H9 (cell line): ENCODE measurements around the gene EIF4E1B. TPM values are rescaled to one million over a fixed set of nuclear protein-coding genes. Genes with fewer than 3 reads are reported as not detected.

Source experiments
- DNase-seq: peaks from one replicate; pipeline ENCODE4 v3.0.0-alpha.2; 2017
- H2AFZ ChIP-seq: one replicate; pipeline ENCODE4 v1.6.1; 2013; ENCODE audit warnings: mild to moderate bottlenecking, low read length, control low read depth, moderate library complexity
- H2AK5ac ChIP-seq: 2 replicates; pipeline ENCODE4 v1.6.1; 2013; ENCODE audit warnings: low read length, control low read depth, mixed read lengths; ENCODE audit not compliant: insufficient read length
- H2BK120ac ChIP-seq: one replicate; pipeline ENCODE4 v1.6.1; 2013; ENCODE audit warnings: low read depth, mild to moderate bottlenecking, low read length, control low read depth, inconsistent platforms; ENCODE audit not compliant: poor library complexity, severe bottlenecking
- H2BK12ac ChIP-seq: 2 replicates; pipeline ENCODE4 v1.6.1; 2013; ENCODE audit warnings: low read length, control low read depth, mixed read lengths, low read depth; ENCODE audit not compliant: insufficient read length
- H2BK15ac ChIP-seq: 2 replicates; pipeline ENCODE4 v1.6.1; 2013; ENCODE audit warnings: low read depth, low read length, control low read depth
- H2BK20ac ChIP-seq: one replicate; pipeline ENCODE4 v1.6.1; 2013; ENCODE audit warnings: low read depth, mild to moderate bottlenecking, low read length, control low read depth, inconsistent platforms; ENCODE audit not compliant: poor library complexity, severe bottlenecking
- H2BK5ac ChIP-seq: 2 replicates; pipeline ENCODE4 v1.6.1; 2013; ENCODE audit warnings: low read length, control low read depth, mixed read lengths; ENCODE audit not compliant: insufficient read length
- H3K14ac ChIP-seq: 2 replicates; pipeline ENCODE4 v1.6.1; 2013; ENCODE audit warnings: low read length, control low read depth; ENCODE audit not compliant: insufficient read depth
- H3K18ac ChIP-seq: 2 replicates; pipeline ENCODE4 v1.6.1; 2013; ENCODE audit warnings: low read depth, mild to moderate bottlenecking, mixed read lengths, low read length, control low read depth; ENCODE audit not compliant: insufficient read length
- H3K23ac ChIP-seq: 2 replicates; pipeline ENCODE4 v1.6.1; 2013; ENCODE audit warnings: low read length, control low read depth, mixed read lengths, low read depth; ENCODE audit not compliant: insufficient read length
- H3K23me2 ChIP-seq: 2 replicates; pipeline ENCODE4 v1.6.1; 2013; ENCODE audit warnings: low read depth, mild to moderate bottlenecking, mixed read lengths, low read length, control low read depth; ENCODE audit not compliant: insufficient read length, poor library complexity, severe bottlenecking
- H3K27ac ChIP-seq: 2 replicates; pipeline ENCODE4 v1.5.1; 2013; ENCODE audit warnings: low read length, control low read depth, mixed read lengths, low read depth; ENCODE audit not compliant: insufficient read length
- H3K27me3 ChIP-seq: 2 replicates; pipeline ENCODE4 v1.6.1; 2013; ENCODE audit warnings: low read length, control low read depth, inconsistent platforms; ENCODE audit not compliant: insufficient read depth
- H3K4ac ChIP-seq: 2 replicates; pipeline ENCODE4 v1.6.1; 2013; ENCODE audit warnings: low read depth, mild to moderate bottlenecking, control low read depth, inconsistent platforms, low read length, moderate library complexity
- H3K4me1 ChIP-seq: 2 replicates; pipeline ENCODE4 v1.6.1; 2013; ENCODE audit warnings: low read length, control low read depth, inconsistent platforms; ENCODE audit not compliant: insufficient read depth
- H3K4me2 ChIP-seq: 2 replicates; pipeline ENCODE4 v1.6.1; 2013; ENCODE audit warnings: low read length, control low read depth, mixed read lengths; ENCODE audit not compliant: insufficient read length, insufficient read depth
- H3K56ac ChIP-seq: 2 replicates; pipeline ENCODE4 v1.6.1; 2013; ENCODE audit warnings: low read depth, mild to moderate bottlenecking, mixed read lengths, low read length, control low read depth; ENCODE audit not compliant: insufficient read length
- H3K79me1 ChIP-seq: 2 replicates; pipeline ENCODE4 v1.6.1; 2013; ENCODE audit warnings: low read depth, mild to moderate bottlenecking, moderate library complexity, low read length, control low read depth, inconsistent platforms; ENCODE audit not compliant: insufficient read depth, poor library complexity, severe bottlenecking
- H3K79me2 ChIP-seq: 2 replicates; pipeline ENCODE4 v1.6.1; 2013; ENCODE audit warnings: low read length, control low read depth, inconsistent platforms; ENCODE audit not compliant: insufficient read depth
- H3K9ac ChIP-seq: 2 replicates; pipeline ENCODE4 v1.6.1; 2013; ENCODE audit warnings: low read length, control low read depth, mixed read lengths; ENCODE audit not compliant: insufficient read length; ENCODE audit errors: extremely low read depth
- H3K9me3 ChIP-seq: one replicate; pipeline ENCODE4 v1.6.1; 2013; ENCODE audit warnings: low read depth, low read length, inconsistent platforms; ENCODE audit not compliant: control insufficient read depth
- H3T11ph ChIP-seq: one replicate; pipeline ENCODE4 v1.6.1; 2013; ENCODE audit warnings: mild to moderate bottlenecking, low read length, control low read depth, inconsistent platforms
- H4K20me1 ChIP-seq: one replicate; pipeline ENCODE4 v1.6.1; 2013; ENCODE audit not compliant: control insufficient read depth, insufficient read length, insufficient read depth
- H4K5ac ChIP-seq: 2 replicates; pipeline ENCODE4 v1.6.1; 2013; ENCODE audit warnings: low read depth, mild to moderate bottlenecking, mixed read lengths, low read length, control low read depth; ENCODE audit not compliant: insufficient read length
- H4K8ac ChIP-seq: replicated peaks from 2 replicates; pipeline ENCODE4 v1.6.1; 2013; ENCODE audit warnings: low read length, control low read depth, mixed read lengths, low read depth; ENCODE audit not compliant: insufficient read length
- H4K91ac ChIP-seq: 2 replicates; pipeline ENCODE4 v1.6.1; 2013; ENCODE audit warnings: low read depth, mild to moderate bottlenecking, moderate library complexity, mixed read lengths, low read length, control low read depth; ENCODE audit not compliant: insufficient read length
- H3K27ac Mint-ChIP-seq, 3 experiments: 2 replicates in 2 of 3; 3 replicates in 1 of 3; pipeline ENCODE4 v1.8.0; 2020 to 2021; ENCODE audit warnings: mixed read lengths in 3 of 3, mild to moderate bottlenecking in 1 of 3, moderate library complexity in 1 of 3
- H3K27me3 Mint-ChIP-seq: 2 replicates; pipeline ENCODE4 v1.8.0; 2021; ENCODE audit warnings: low read depth, mild to moderate bottlenecking, moderate library complexity, mixed read lengths
- H3K36me3 Mint-ChIP-seq, 3 experiments: 2 replicates in 2 of 3; 3 replicates in 1 of 3; pipeline ENCODE4 v1.8.0; 2020 to 2021; ENCODE audit warnings: low read depth in 3 of 3, mixed read lengths in 3 of 3; ENCODE audit not compliant: insufficient read depth in 1 of 3
- H3K4me1 Mint-ChIP-seq, 2 experiments: 2 replicates each; pipeline ENCODE4 v1.8.0; 2020; ENCODE audit warnings: mixed read lengths in 2 of 2
- H3K4me3 Mint-ChIP-seq, 2 experiments: 2 replicates in 1 of 2; 3 replicates in 1 of 2; pipeline ENCODE4 v1.8.0; 2020 to 2021; ENCODE audit warnings: mild to moderate bottlenecking in 2 of 2, mixed read lengths in 2 of 2, moderate library complexity in 1 of 2
- H3K9me3 Mint-ChIP-seq, 2 experiments: 2 replicates in 1 of 2; 3 replicates in 1 of 2; pipeline ENCODE4 v1.8.0; 2020; ENCODE audit warnings: mild to moderate bottlenecking in 2 of 2, mixed read lengths in 2 of 2, moderate library complexity in 1 of 2
- WGBS: extraction: QIAGEN DNeasy Blood & Tissue Kit; methylation state at CpG from one replicate; pipeline ENCODE4 v1.1.7; 2013; ENCODE audit warnings: missing lambda C conversion rate, low lambda C conversion rate, mixed read lengths; ENCODE audit not compliant: insufficient read length; ENCODE audit errors: extremely low coverage; 5-methylcytosine and 5-hydroxymethylcytosine counted together
- microRNA-seq: library from miRNA; unstranded; fragments of <30 nt; microRNA quantifications from one replicate; pipeline ENCODE4, GENCODE V29; 2020; ENCODE audit warnings: borderline microRNAs expressed
- total RNA-seq: library from RNA; stranded (reverse); gene quantifications from 2 replicates; pipeline ENCODE4 v1.2.1, GENCODE V29; 2021
- TF ChIP-seq, protein P1 (sequence below): fragments of 200-600 bp; sonication (generic); conservative IDR thresholded peaks from 3 replicates; pipeline ENCODE4 v1.8.0; 2021; ENCODE audit warnings: antibody characterized with exemption, mild to moderate bottlenecking

The EIF4E1B gene
- total RNA-seq, 1 experiment from 2014 or later, result 1.3 TPM

DNA sequence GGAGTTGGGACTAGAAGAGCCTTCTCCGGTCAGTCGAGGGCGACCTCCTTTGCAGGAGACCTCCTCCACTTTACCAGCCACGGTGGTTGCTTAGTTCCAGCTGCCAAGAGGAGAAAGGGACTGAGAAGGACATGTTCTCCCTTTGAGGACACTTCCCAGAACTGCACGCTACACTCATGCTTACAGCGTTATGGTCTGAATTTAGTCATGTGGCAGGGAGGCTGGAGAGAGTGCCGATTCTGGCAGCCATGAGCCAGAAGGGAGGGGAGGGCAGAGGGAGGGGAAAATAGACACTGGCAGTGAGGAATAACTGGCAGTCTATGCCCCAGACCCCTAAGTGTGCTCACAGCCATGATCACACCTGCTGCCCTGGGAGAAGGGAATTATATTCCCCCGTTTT lies 64.6 kb downstream of the EIF4E1B start:
- H3K27me3 ChIP-seq, result no peaks in the 10 kb centered on the region
- H3K14ac ChIP-seq, result no peak overlapping the region
- no peaks in the 10 kb centered on the region for H3K36me3 Mint-ChIP-seq

More for the DNA sequence above, 64.6 kb downstream of the EIF4E1B start:
- H3K9me3 ChIP-seq, result no peaks in the 10 kb centered on the region
- H3K27ac Mint-ChIP-seq, result no peak overlapping the region
- no peak overlapping the region for H2AFZ ChIP-seq
- H4K20me1 ChIP-seq, result no peaks in the 10 kb centered on the region
- no peak overlapping the region for H3K27ac ChIP-seq
- no peak overlapping the region for H2BK5ac ChIP-seq
- no peak overlapping the region for H3K4me3 Mint-ChIP-seq
- H3K23ac ChIP-seq, result no peak overlapping the region
- no peaks in the 10 kb centered on the region; a peak in 1 of 5 replicates for H3K9me3 Mint-ChIP-seq
- no peaks in the 10 kb centered on the region for H3K79me1 ChIP-seq
- TF ChIP-seq, protein P1, sequence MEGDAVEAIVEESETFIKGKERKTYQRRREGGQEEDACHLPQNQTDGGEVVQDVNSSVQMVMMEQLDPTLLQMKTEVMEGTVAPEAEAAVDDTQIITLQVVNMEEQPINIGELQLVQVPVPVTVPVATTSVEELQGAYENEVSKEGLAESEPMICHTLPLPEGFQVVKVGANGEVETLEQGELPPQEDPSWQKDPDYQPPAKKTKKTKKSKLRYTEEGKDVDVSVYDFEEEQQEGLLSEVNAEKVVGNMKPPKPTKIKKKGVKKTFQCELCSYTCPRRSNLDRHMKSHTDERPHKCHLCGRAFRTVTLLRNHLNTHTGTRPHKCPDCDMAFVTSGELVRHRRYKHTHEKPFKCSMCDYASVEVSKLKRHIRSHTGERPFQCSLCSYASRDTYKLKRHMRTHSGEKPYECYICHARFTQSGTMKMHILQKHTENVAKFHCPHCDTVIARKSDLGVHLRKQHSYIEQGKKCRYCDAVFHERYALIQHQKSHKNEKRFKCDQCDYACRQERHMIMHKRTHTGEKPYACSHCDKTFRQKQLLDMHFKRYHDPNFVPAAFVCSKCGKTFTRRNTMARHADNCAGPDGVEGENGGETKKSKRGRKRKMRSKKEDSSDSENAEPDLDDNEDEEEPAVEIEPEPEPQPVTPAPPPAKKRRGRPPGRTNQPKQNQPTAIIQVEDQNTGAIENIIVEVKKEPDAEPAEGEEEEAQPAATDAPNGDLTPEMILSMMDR, result no peak
- H3K79me2 ChIP-seq, result no peaks in the 10 kb centered on the region
- no peak overlapping the region for H2BK20ac ChIP-seq
- no peaks in the 10 kb centered on the region for H3K23me2 ChIP-seq
- H3K4ac ChIP-seq, result no peak overlapping the region
- H4K8ac ChIP-seq, result no peak overlapping the region
- peaks cover 15% of the 10 kb centered on the region for H3K27me3 Mint-ChIP-seq
- no peak overlapping the region for H3K4me2 ChIP-seq
- no peak overlapping the region for H3K18ac ChIP-seq
- peaks cover 11% of the 10 kb centered on the region; the same call in 1 of the 2 replicates for H3K4me1 ChIP-seq
- peaks cover 66 to 71% of the 10 kb centered on the region in 2 experiments for H3K4me1 Mint-ChIP-seq
- H2AK5ac ChIP-seq, result no peak overlapping the region
- H4K5ac ChIP-seq, result no peak overlapping the region
- no peak overlapping the region for H3K9ac ChIP-seq
- no peak for DNase-seq
- no peak overlapping the region for H2BK120ac ChIP-seq
- no CpG with 5 or more reads among the region's 8 CpGs for WGBS
- no peak overlapping the region for H2BK12ac ChIP-seq
- no peak overlapping the region for H3K56ac ChIP-seq
- H4K91ac ChIP-seq, result no peak overlapping the region
- no peak overlapping the region for H3T11ph ChIP-seq
- no peak overlapping the region for H2BK15ac ChIP-seq

Small RNA genes within 50 kb of the gene (microRNA-seq; reads per million reads assigned to microRNA genes)
- not detected for gene MIR4281

Other genes with a start within 250 kb of the EIF4E1B start
- gene NOP16, start 242.1 kb upstream of the EIF4E1B start, total RNA-seq, result 104 and 114 TPM in 2 replicates
- 92.3 and 92.8 TPM in 2 replicates for gene HIGD2A, start 241.9 kb upstream of the EIF4E1B start, total RNA-seq
- gene CLTB, start 214.1 kb upstream of the EIF4E1B start, total RNA-seq, result 31.6 and 34.5 TPM in 2 replicates
- 42.4 and 44.4 TPM in 2 replicates for gene FAF2, start 182.3 kb upstream of the EIF4E1B start, total RNA-seq
- 172 and 175 TPM in 2 replicates for gene RNF44, start 93.3 kb upstream of the EIF4E1B start, total RNA-seq
- gene CDHR2, start 81.3 kb upstream of the EIF4E1B start, total RNA-seq, result 0.90 TPM in 2 replicates
- gene GPRIN1, start 20.5 kb upstream of the EIF4E1B start, total RNA-seq, result 10.8 and 12.1 TPM in 2 replicates
- 3.5 and 4.2 TPM in 2 replicates for gene SNCB, start 141 bp upstream of the EIF4E1B start, total RNA-seq
- 46.8 and 51.9 TPM in 2 replicates for gene TSPAN17, start 16.8 kb downstream of the EIF4E1B start, total RNA-seq
- 4.4 and 5.3 TPM in 2 replicates for gene UNC5A, start 179.9 kb downstream of the EIF4E1B start, total RNA-seq